ENCODE results near the gene GPS1.

The GPS1 gene

DNA sequence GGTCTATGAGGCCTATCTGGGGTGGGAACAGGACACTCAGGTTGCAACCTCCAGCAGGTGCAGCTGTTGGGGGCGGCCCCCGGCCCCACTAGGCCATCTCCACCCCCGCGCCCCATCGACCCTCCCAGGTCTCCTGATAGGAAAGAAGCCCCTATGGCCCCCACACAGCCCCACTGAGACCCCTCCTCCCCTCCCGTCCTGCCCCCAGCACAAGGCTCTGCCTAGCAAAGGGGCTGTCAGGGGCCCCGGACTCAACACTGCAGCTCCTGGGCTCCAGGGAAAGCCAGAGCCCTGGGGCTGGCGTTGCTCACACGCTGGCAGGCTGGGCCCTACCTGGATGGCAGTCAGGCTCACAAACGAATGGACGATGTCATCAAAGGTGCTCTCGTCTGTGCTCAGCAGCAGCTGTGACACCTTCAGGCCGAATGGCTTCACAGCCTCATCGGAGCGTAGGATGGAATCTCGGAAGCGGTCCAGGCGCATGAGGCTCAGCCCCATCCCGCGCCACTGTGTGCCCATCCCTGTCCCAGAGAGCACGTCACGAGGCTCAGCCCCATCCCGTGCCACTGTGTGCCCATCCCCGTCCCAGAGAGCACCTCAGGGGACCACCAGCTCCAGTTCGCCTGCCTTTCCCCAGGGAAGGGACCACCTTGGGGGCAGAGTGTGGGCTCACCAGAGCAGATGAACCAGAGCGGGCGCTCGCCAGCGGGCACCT lies 39.0 kb downstream of the GPS1 start:
- no peak for DNase-seq (ENCODE audit: low spot score)

DNA sequence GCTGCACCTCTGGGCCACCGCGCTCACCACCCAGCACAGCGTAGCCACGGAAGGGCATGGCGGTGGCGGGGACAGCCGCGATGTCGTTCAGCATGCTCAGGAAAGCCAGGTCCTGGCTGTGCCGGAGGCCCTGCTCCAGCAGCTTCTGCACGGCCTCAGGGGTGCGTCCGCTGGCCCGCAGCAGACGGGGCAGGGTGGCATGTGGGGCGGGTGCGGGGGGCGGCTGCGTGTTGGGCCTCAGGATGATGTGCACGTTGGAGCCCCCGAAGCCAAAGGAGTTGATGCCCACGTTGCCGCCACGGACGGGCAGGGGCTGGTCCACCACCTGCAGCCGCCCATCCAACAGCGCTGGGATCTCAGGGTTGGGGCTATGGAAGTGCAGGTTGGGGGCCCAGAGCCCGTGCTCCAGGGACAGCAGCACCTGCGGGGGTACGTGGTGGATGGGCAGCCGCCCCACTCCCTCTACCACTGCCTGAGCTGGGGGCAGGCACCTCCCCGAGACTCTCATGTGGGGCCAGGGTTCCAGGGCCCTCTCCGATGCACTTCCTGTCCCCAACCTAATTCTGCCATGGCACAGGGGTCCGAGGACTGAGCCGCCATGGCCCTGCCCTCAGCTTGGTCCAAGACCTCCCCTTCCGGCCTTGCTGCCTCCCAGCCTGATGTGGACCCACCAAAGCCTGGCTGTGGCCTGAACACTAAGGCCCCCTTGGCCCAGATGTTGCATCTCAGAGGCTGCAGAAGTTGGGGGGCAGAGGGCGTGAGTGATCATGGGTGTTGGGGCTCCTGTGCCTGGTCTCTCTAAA lies 39.8 kb downstream of the GPS1 start:
- no peak for DNase-seq (ENCODE audit: low spot score)

DNA sequence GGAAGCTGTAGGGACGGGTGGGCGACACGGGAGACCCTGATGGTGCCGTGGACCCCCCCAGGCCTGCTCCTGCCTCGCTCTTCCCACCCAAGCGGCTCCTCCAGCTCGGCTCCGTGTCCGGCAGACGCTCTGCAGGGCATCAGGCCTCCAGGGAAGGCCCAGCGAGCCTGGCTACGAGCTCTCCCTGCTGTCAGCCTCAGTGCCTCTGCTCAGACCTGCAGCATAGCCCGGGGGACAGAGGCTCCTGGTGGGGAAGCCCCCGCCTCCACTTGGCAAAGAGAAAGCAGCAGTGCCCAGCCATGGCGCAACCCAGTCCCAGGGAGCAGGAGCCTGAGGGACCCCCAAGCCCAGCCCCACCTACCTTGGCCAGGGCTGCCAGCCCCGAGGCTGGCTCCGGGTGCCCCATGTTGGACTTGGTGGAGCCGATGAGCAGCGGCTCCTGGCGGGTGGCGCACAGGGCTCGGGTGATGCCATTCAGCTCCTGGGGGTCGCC lies 40.4 kb downstream of the GPS1 start:
- DNase-seq (ENCODE audit: low spot score) = no peak

DNA sequence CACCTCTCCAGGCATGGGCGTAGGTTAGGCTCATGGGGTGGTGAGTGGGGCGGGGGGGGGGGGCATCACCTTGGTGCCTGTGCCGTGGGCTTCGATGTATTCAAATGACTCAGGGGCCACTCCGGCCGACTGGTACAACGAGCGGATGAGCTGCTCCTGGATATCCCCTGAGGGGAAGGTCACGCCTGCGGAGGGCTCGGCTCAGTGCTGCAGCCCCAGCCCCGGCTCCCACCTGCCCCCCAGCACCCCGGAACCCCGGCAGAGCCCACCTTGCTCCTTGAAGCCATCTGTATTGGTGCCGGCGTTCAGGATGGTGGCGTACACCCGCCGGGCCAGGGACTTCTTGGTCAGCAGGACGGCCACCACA lies 40.9 kb downstream of the GPS1 start:
- DNase-seq (ENCODE audit: low spot score) = no peak

DNA sequence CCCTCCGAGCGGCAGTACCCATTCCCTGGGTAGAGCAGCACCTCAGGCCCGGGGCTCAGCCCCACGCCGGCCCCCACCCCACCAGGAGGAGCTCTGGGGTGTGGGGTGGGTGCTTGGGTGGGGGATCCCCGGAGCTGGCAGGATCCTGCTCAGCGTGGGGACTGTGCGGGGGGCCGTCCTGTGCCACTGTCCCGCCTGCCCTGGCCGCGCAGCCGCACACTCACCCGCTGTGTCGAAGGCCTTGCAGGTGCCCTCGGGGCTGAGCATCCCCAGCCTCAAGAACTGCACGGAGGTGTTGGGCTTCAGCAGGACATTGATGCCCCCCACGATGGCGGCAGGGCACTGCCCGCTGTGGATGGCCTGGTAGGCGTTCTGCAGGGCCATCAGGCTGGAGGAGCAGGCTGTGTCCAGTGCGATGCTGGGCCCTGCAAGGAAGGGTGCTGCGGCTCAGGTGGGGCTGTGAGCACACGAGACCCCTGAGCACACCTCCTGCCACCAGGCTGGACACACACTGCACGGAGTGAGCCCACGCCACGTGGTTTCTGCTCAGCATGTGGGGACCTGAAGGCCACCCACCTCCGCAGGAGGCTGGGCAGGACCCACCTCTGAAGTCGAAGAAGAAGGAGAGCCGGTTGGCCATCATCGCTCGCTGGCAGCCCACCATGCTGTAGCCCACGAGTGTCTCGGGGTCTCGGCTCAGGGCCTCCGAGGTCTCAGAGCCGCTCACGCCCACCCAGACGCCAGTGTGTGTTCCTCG lies 41.5 kb downstream of the GPS1 start:
- no peak for DNase-seq (ENCODE audit: low spot score)

DNA sequence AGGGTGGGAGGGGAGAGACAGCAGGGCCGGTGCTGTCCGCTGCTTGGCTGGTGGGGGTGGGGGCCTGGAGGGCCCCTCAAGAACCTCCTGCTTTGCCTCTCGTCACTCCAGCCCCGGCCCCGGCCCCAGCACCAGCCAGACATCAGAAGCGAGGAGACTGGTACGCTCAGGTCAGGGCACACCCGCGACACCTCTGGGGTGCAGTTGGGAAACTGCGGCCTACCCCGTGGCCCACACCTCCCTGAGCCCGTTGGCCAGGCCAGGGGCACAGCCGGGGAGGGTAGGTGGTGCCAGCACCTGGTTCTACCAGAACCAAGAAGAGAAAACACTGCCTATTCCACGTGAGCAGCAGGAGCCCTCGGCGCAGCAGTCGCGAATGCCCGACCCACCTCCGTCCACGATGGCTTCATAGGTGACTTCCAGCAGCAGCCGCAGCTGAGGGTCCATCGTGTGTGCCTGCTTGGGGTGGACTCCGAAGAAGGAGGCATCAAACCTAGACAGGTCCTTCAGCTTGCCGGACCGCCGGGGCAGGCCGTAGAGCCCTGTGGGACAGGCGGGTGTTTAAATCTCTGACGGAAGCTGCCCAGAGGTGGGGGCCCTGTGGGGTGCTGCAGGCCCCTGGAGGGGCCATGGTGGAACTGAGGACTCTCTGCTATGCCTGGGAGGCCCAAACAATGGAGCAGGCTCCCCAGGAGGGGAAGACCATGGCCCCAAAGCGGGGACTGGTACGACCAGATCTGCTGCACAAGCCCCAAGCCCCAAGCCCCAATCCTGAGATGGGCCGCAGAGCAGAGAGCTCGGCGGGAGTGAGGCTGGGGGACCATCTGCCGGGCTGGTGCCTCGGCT lies 43.5 kb downstream of the GPS1 start:
- DNase-seq (ENCODE audit: low spot score) = no peak

DNA sequence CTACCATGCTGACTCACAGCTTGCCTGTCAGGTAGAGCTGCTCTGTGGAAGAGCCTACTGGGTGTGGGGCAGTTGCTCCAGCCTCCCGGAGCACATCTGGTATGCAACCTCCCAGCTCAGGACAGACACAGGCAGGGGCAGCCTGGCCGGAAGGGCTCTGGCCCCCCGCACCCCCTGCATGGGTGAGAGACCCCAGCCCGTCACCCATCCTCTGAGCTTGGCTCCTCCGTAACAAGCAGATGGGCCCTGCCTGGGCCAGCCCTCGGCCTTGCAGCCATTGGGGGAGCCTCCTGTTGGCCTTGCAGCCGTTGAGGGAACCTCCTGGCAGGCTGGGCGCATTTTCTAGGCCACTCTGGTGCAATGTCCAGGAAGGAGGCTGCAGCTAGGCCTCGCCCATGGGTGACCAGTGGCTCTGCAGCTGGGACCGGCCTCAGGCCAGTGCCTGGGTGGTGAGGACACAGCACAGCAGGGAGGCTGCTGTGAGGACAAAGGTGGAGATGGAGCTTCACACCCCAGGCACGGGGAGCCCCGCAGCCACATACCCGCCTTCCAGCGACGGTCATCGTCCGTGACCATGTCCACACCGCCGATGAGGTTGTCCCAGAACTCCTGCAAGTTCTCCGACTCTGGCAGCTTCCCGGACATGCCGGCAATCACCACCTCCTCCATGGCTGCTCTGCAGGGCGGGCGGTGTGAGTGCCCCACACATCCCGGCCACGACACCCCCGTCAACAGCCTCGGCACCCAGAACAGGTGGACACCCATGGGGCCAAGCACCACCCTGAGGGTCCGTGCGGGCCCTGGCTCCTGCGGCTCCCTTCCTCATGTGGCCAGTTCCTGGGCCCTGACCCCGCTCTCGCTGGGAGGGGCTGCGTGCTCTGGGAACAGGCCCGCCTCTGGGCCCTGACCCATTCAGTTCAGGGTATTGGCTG lies 44.3 kb downstream of the GPS1 start:
- DNase-seq (ENCODE audit: low spot score) = no peak

DNA sequence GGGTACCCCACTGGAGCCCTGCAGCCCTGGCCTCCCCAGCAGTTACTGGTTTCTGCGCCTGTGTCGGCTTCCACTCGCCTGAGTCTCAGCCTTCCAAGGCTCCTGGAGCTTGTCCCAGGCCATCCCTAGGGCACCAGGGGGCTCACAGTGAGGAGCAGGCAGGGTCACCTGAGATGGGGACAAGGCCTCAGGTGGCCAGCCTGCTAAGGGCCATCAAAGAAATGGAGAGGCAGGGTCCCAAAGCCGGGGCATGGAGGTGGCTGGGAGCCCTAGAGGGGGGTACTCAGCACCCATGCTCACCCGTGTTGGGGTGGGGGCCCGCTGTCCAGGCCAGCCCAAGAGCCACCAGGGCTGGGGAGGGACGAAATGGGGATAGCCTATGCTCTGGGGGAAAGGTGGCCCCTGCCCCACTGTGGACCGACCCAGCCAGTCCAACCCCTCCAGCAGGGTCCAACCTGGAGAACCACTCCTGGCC lies 45.0 kb downstream of the GPS1 start:
- DNase-seq (ENCODE audit: low spot score) = no peak

DNA sequence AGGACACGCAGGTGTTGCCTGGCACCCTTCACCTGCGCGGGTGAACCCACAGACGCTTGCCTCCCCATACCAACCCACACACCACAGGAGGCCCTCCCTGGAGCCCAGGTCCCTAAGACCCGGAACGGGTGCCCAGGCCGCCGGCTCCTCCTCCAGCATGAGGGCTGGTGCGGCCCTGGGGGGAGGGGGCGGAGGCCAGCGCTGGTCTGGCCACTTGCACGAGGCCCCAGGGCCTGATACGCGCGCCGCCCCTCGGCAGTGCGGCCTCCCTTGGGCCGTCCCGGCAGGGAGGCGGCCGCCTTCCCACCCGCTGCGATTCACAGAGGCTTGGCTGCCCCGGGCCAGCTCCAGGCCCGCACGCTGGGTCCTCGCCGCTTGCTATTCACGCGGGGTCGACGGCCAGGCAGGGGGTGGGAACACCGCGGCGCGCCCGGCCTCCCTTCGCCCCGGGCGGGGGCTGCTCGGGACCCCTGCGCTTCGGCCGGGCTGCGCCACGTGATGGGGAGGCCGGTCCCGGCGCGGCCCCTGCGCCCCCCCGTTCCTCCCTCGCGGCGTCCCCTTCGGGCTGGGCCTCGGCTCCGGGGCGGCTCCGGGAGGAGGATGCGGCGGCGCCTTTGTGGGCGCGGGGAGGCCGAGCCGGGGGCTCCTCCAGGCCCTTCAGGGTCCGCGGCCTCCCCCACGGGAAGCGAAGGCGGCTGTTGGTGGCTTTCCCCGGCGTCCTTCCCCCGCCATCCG lies 45.7 kb downstream of the GPS1 start:
- DNase-seq (ENCODE audit: low spot score) = peak; percentile 29

DNA sequence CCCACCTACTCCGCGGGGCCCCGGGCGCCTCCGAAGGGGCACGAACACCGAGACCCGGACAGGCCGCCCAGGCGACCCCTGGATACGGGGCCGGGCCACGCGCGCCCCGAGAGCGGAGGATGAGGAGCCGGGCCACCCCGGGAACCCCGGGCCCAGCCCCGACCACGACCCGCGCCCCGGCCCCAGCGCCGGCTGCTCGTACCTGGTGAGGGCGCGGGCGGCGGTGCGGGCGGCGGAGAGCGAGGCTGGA lies 46.1 kb downstream of the GPS1 start:
- DNase-seq (ENCODE audit: low spot score) = no peak

DNA sequence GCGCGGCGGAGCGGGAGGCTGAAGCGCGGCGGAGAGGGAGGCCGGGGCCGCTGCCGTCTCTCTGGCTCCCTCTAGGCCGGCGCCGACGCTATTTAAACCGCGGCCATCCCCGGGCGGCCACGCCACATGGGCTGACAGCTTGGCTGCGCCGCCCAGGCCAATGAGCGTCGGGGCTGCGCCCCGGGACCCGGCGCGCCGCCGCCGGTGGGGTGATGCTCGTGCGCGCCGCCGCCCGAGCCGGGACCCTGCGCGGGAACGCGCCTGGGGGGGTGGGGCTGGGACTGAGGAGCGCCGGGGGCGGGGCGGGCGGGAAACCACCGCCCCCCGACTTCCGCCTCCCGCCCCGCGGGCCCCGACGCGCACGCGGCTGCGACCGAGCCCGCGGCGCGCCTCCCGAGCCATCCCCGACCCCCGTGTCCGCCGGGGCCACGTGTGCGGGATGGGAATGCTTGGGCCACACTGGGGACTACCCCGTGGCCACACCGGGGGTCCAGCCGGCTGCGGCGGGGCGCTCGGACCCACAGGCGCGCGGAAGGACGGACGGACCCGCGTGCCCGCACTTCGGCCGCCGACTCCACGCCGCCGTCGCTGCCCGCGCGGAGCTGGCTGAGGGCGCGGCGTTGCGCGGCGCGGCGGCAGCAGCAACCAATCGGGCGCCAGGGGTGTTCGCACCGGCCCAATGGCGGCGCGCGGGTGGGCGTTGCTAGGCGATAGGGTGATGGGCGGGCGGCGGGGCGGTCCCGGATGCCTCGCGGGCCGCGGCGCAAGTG lies 46.7 kb downstream of the GPS1 start, which contains the start of gene FASN:
TSS of gene FASN (minus strand) at position 68 of the 770 bp plus-strand sequence. CDS start 1,791 bp downstream, outside the sequence.
- peak; percentile 94 for DNase-seq (ENCODE audit: low spot score)

DNA sequence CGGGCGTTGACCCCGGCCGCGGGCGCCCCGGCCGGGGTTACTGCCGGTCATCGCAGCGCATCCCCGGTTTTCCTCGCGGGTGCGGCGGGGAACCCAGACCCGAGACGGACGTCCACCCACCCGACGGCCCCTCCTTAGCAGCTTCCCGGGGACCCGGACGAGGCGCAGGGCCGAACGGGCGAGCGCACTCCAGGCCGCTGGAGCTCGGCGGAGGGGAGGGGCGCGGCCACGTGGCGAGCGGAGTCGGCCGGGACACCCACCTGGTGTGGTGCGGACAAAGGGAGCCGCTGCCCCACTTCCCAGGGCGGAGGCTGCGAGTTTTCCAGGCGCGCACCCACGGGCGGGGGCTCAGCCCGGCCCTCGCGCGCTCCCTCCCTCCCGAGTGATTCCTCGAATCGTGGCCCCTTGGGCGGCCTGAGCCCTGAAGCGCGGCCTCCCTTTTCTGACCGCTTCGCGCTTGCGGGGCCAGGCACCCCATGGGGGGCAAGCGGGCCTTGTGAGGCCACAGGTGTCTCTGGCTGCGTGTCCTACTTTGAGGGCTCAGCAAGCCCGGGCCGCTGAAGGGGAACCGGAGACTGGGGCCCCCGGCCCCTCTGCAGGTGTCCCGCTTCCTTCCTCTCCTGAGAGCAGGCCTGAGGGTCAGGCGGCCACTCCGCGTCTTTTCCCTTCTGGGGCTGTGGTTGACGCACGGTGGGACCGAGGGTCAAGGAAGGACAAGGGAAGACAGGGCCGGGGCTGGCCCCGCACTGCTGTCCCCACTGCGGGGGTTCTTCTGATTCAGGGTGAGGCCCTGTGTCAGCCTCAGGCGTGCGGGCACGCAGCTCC lies 47.5 kb downstream of the GPS1 start:
- no peak for DNase-seq (ENCODE audit: low spot score)

DNA sequence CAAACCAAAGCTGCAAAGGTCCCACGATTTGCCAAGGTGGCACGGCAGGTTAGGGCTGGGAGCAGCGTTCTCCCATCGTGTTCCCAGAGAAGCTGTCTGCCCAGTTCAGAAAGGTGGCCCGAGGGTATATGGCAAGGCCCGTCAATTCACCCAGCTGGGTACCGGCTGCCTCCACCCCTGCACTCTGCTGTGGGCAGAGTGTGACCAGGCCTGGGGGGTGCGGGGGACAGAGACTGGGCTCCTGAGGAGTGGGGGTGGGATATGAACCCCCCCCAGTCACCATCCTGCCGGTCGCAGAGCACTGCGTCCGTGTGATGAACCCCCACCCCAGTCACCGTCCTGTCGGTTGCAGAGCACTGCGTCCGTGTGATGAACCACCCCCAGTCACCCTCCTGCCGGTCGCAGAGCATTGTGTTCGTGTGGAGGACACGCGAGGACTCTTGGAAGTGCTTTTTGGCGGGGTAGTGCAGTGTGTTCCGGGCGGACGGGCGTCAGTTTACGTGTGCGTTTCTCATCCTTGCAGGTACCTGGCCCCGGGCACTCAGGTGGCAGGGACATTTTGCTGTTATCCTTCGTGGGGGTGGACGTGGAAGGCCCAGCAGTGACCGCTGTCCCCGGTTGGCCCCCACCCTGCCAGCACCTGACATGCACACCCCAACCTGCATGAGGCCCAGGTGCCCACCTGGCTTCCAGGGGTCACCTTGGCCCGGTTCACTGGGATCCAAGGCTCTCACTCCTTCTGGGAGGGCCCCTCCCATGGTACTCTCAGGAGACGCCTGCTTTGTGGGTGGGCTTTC lies 49.0 kb downstream of the GPS1 start:
- DNase-seq (ENCODE audit: low spot score) = no peak

DNA sequence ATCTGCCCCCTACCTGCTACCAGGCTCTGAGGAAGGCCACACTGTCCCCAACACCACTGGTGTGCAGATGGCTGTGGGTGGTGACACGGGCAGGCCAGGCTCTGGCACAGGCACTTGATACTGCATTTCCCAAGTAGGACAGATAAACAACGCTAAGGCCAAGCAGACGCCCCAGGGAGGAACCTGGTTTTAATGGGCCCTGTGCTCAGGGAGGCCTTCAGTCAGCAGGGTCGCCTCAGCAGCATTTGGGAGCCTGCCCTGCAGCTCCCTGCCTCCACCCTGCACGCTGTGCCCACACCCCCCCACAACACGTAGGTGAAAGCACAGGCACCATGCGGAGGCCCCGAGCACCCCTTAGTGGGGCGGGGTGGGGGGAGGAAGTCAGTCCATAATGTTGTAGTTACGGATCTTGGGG lies 49.6 kb downstream of the GPS1 start:
- no peak for DNase-seq (ENCODE audit: low spot score)

DNA sequence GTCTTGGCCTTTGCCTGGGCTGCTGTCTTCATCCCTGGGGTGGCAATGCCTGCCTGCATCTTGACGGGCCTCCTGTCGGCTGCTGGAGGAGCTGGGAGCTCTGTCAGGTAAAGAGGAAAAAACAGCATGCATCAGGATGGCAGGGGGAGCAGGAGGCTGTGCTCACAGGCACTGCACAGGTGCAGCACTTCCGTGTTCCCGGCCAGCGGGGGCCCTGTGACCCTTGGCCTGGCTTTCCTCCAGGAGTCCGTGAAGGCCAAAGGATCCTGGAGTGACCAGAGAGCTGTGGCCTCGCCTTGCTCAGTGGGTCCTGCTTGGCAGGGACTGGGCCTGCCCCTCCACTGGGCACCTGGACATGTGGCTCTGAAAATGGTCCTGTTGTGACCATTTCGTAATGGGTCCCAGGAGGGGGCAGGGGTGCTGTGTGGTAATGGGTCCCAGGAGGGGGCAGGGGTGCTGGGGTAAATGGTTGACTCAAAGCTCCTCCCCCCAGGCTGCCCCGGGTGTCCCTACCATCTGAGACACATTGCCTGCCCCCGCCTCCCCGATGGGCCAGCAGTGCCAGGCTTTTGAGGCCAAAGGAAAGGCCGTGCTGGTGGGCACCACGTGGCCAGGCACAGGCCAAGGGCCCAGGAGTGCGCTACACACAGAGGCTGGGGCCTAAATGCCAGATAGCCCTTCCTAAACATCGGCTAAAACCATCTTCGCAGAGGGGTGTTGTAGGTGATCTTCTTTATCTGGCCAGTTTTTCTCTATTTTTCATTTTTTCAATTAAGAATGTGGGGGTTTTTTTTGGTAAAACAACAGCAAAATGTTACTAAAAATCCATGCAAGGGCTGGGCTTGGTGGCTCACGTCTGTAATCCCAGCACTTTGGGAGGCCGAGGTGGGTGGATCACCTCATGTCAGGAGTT lies 50.3 kb downstream of the GPS1 start:
- peak; percentile 33 for DNase-seq (ENCODE audit: low spot score)

All from globus pallidus (tissue), 1 donor.